GM23338 (cell line): ENCODE results near the gene WNT4. TPM values are rescaled to one million over a fixed set of nuclear protein-coding genes. Genes with fewer than 3 reads are reported as not detected.

Experiments used
- ATAC-seq: fragments of 200-7000 bp; cut with Tn5 transposase; 3 replicates; pipeline ENCODE4 v1.9.1; 2020
- DNase-seq: peaks from one replicate; pipeline ENCODE4 v3.0.0-alpha.2; 2015; ENCODE audit warnings: low spot score
- H2AFZ ChIP-seq: fragments of 200-600 bp; sonication (generic); 2 replicates; pipeline ENCODE4 v1.8.0; 2016; ENCODE audit warnings: antibody characterized with exemption, mild to moderate bottlenecking, moderate library complexity
- H3F3A ChIP-seq: fragments of 200-600 bp; sonication (generic); replicated peaks from 2 replicates; pipeline ENCODE4 v1.8.0; 2017; ENCODE audit warnings: antibody characterized with exemption, mixed run types, low read depth
- H3K27ac ChIP-seq: fragments of 200-600 bp; sonication (generic); 2 replicates; pipeline ENCODE4 v1.6.1; 2016; ENCODE audit warnings: low read depth
- H3K27me3 ChIP-seq: fragments of 200-600 bp; sonication (generic); 2 replicates; pipeline ENCODE4 v1.8.0; 2016; ENCODE audit warnings: mild to moderate bottlenecking, mixed run types, moderate library complexity; ENCODE audit not compliant: insufficient read depth
- H3K36me3 ChIP-seq: fragments of 200-600 bp; sonication (generic); 2 replicates; pipeline ENCODE4 v1.8.0; 2016; ENCODE audit warnings: mild to moderate bottlenecking; ENCODE audit not compliant: insufficient read depth
- H3K4me1 ChIP-seq: fragments of 200-600 bp; sonication (generic); 2 replicates; pipeline ENCODE4 v1.8.0; 2016; ENCODE audit warnings: mild to moderate bottlenecking, moderate library complexity; ENCODE audit not compliant: insufficient read depth
- H3K4me2 ChIP-seq: fragments of 200-600 bp; sonication (generic); 2 replicates; pipeline ENCODE4 v1.7.1; 2017; ENCODE audit warnings: mixed run types
- H3K4me3 ChIP-seq: fragments of 200-600 bp; sonication (generic); 2 replicates; pipeline ENCODE4 v1.6.1; 2016; ENCODE audit warnings: mixed run types
- H3K79me2 ChIP-seq: fragments of 200-600 bp; sonication (generic); replicated peaks from 2 replicates; pipeline ENCODE4 v1.8.0; 2017; ENCODE audit warnings: mild to moderate bottlenecking; ENCODE audit not compliant: insufficient read depth
- H3K9me2 ChIP-seq: fragments of 200-600 bp; sonication (generic); 2 replicates; pipeline ENCODE4 v1.8.0; 2017; ENCODE audit not compliant: insufficient read depth
- H4K20me1 ChIP-seq: fragments of 200-600 bp; sonication (generic); replicated peaks from 2 replicates; pipeline ENCODE4 v1.8.0; 2017; ENCODE audit warnings: mild to moderate bottlenecking; ENCODE audit not compliant: insufficient read depth
- H3K27ac Mint-ChIP-seq: 2 replicates; pipeline ENCODE4 v1.8.0; 2020; ENCODE audit warnings: inconsistent platforms, mild to moderate bottlenecking, moderate library complexity, mixed read lengths
- H3K27me3 Mint-ChIP-seq: 3 replicates; pipeline ENCODE4 v1.8.0; 2022; ENCODE audit warnings: low read depth, mild to moderate bottlenecking, moderate library complexity, mixed read lengths, inconsistent platforms; ENCODE audit not compliant: insufficient read depth, poor library complexity
- H3K36me3 Mint-ChIP-seq: 3 replicates; pipeline ENCODE4 v1.8.0; 2021; ENCODE audit warnings: low read depth, mild to moderate bottlenecking, inconsistent platforms, moderate library complexity, mixed read lengths
- H3K4me1 Mint-ChIP-seq: 3 replicates; pipeline ENCODE4 v1.8.0; 2020; ENCODE audit warnings: mild to moderate bottlenecking, inconsistent platforms, mixed read lengths
- H3K4me3 Mint-ChIP-seq: 3 replicates; pipeline ENCODE4 v1.8.0; 2021; ENCODE audit warnings: moderate library complexity, mild to moderate bottlenecking, inconsistent platforms, mixed read lengths
- H3K9me3 Mint-ChIP-seq: 3 replicates; pipeline ENCODE4 v1.8.0; 2020; ENCODE audit warnings: moderate library complexity, mild to moderate bottlenecking, inconsistent platforms, mixed read lengths
- CREB1 ChIP-seq: fragments of 250-450 bp; sonication (Bioruptor Pico); IDR thresholded peaks from 2 replicates; pipeline ENCODE4 v1.5.0; 2020; ENCODE audit warnings: low read depth, mild to moderate bottlenecking, moderate library complexity
- EZH2 ChIP-seq: fragments of 200-600 bp; sonication (generic); IDR thresholded peaks from one replicate; pipeline ENCODE4 v1.8.0; 2017; ENCODE audit warnings: antibody characterized with exemption, mild to moderate bottlenecking, low read depth; ENCODE audit not compliant: unreplicated experiment
- EZH2phosphoT487 ChIP-seq: fragments of 200-600 bp; sonication (generic); IDR thresholded peaks from one replicate; pipeline ENCODE4 v1.8.1; 2018; ENCODE audit warnings: antibody characterized with exemption; ENCODE audit not compliant: unreplicated experiment
- JUNB ChIP-seq: IDR thresholded peaks from one replicate; pipeline ENCODE4 v1.6.1; 2016; ENCODE audit warnings: antibody characterized with exemption; ENCODE audit not compliant: unreplicated experiment
- NANOG ChIP-seq: IDR thresholded peaks from 2 replicates; pipeline ENCODE4 v1.6.1; 2016; ENCODE audit warnings: antibody characterized with exemption, borderline replicate concordance
- POLR2AphosphoS5 ChIP-seq: IDR thresholded peaks from 2 replicates; pipeline ENCODE4 v1.6.1; 2016; ENCODE audit warnings: antibody characterized with exemption, low read depth
- STAT1 ChIP-seq: IDR thresholded peaks from one replicate; pipeline ENCODE4 v1.6.1; 2016; ENCODE audit warnings: antibody characterized with exemption; ENCODE audit not compliant: unreplicated experiment
- ZNF114 ChIP-seq: fragments of 250-450 bp; sonication (Bioruptor Pico); IDR thresholded peaks from 2 replicates; pipeline ENCODE4 v1.5.0; 2020; ENCODE audit warnings: mild to moderate bottlenecking, moderate library complexity
- ZNF331 ChIP-seq: fragments of 250-450 bp; sonication (Bioruptor Pico); IDR thresholded peaks from 2 replicates; pipeline ENCODE4 v1.5.0; 2020; ENCODE audit warnings: low read depth, mild to moderate bottlenecking, moderate library complexity
- polyA plus RNA-seq: library from polyadenylated mRNA; unstranded; fragments of >200 nt; fragmentation: Nextera tagmentation; extraction: Ambion mirVana; gene quantifications from 2 replicates; pipeline ENCODE4 v1.2.1, GENCODE V29; 2016
- total RNA-seq: library from RNA; depleted of rRNA; stranded (reverse); fragments of >200 nt; shearing (Covaris generic); gene quantifications from 2 replicates; pipeline ENCODE4 v1.2.3, GENCODE V29; 2014
- TF ChIP-seq, protein P1 (sequence below): IDR thresholded peaks from 2 replicates; pipeline ENCODE4 v1.6.1; 2016; ENCODE audit warnings: antibody characterized with exemption
- TF ChIP-seq, protein P2 (sequence below): fragments of 250-450 bp; sonication (Bioruptor Pico); IDR thresholded peaks from 2 replicates; pipeline ENCODE4 v1.5.0; 2020; ENCODE audit warnings: mild to moderate bottlenecking, moderate library complexity
- TF ChIP-seq, protein P3 (sequence below): IDR thresholded peaks from one replicate; pipeline ENCODE4 v1.6.1; 2018; ENCODE audit warnings: antibody characterized with exemption; ENCODE audit not compliant: unreplicated experiment
- TF ChIP-seq, protein P4 (sequence below), 2 experiments: fragments of 200-600 bp in 1 of 2; sonication (generic) in 1 of 2; conservative IDR thresholded peaks; 2 replicates each; pipeline versions ENCODE4 v1.5.1 to v1.6.1; 2016 to 2017; ENCODE audit warnings: antibody characterized with exemption in 2 of 2, low read depth in 2 of 2, mild to moderate bottlenecking in 2 of 2, moderate library complexity in 1 of 2

WNT4 gene
- total and polyA plus RNA-seq, 2 experiments from 2014 or later: 0.59 to 0.79 TPM

DNA sequence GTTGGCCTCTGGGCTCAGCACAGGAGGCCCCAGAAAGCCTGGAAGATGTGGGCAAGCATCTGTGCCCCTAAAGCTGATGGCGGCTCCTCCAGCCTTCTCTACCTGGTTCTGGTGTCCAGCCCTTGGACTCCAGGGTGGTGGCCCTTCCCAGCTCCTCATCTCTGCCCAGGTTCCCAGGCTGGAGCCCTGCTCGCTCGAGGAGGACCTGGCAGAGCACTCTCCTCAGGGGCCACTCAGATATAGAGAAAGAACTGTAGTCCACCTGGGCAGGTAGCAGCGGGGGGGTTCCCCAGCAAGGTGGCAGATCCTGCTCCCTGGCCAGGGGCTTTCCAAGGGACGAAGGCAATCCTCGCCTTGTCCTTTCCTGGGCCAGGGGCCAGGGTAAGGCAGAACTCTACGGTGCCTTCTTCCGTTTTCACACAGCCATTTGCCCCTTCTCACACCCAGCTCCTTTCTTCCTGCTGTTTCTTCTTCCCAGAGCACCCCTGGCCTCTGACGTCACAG lies 18.9 kb downstream of the WNT4 start:
- TF ChIP-seq, protein P1, sequence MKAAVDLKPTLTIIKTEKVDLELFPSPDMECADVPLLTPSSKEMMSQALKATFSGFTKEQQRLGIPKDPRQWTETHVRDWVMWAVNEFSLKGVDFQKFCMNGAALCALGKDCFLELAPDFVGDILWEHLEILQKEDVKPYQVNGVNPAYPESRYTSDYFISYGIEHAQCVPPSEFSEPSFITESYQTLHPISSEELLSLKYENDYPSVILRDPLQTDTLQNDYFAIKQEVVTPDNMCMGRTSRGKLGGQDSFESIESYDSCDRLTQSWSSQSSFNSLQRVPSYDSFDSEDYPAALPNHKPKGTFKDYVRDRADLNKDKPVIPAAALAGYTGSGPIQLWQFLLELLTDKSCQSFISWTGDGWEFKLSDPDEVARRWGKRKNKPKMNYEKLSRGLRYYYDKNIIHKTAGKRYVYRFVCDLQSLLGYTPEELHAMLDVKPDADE: no peak
- TF ChIP-seq STAT1 (no peak), EZH2 (no peak), EZH2phosphoT487 (no peak), ZNF331 (CRISPR knock-in tag) (no peak), ZNF114 (no peak), POLR2AphosphoS5 (no peak), CREB1 (CRISPR knock-in tag) (no peak), NANOG (no peak), JUNB (no peak)
- TF ChIP-seq, protein P2, sequence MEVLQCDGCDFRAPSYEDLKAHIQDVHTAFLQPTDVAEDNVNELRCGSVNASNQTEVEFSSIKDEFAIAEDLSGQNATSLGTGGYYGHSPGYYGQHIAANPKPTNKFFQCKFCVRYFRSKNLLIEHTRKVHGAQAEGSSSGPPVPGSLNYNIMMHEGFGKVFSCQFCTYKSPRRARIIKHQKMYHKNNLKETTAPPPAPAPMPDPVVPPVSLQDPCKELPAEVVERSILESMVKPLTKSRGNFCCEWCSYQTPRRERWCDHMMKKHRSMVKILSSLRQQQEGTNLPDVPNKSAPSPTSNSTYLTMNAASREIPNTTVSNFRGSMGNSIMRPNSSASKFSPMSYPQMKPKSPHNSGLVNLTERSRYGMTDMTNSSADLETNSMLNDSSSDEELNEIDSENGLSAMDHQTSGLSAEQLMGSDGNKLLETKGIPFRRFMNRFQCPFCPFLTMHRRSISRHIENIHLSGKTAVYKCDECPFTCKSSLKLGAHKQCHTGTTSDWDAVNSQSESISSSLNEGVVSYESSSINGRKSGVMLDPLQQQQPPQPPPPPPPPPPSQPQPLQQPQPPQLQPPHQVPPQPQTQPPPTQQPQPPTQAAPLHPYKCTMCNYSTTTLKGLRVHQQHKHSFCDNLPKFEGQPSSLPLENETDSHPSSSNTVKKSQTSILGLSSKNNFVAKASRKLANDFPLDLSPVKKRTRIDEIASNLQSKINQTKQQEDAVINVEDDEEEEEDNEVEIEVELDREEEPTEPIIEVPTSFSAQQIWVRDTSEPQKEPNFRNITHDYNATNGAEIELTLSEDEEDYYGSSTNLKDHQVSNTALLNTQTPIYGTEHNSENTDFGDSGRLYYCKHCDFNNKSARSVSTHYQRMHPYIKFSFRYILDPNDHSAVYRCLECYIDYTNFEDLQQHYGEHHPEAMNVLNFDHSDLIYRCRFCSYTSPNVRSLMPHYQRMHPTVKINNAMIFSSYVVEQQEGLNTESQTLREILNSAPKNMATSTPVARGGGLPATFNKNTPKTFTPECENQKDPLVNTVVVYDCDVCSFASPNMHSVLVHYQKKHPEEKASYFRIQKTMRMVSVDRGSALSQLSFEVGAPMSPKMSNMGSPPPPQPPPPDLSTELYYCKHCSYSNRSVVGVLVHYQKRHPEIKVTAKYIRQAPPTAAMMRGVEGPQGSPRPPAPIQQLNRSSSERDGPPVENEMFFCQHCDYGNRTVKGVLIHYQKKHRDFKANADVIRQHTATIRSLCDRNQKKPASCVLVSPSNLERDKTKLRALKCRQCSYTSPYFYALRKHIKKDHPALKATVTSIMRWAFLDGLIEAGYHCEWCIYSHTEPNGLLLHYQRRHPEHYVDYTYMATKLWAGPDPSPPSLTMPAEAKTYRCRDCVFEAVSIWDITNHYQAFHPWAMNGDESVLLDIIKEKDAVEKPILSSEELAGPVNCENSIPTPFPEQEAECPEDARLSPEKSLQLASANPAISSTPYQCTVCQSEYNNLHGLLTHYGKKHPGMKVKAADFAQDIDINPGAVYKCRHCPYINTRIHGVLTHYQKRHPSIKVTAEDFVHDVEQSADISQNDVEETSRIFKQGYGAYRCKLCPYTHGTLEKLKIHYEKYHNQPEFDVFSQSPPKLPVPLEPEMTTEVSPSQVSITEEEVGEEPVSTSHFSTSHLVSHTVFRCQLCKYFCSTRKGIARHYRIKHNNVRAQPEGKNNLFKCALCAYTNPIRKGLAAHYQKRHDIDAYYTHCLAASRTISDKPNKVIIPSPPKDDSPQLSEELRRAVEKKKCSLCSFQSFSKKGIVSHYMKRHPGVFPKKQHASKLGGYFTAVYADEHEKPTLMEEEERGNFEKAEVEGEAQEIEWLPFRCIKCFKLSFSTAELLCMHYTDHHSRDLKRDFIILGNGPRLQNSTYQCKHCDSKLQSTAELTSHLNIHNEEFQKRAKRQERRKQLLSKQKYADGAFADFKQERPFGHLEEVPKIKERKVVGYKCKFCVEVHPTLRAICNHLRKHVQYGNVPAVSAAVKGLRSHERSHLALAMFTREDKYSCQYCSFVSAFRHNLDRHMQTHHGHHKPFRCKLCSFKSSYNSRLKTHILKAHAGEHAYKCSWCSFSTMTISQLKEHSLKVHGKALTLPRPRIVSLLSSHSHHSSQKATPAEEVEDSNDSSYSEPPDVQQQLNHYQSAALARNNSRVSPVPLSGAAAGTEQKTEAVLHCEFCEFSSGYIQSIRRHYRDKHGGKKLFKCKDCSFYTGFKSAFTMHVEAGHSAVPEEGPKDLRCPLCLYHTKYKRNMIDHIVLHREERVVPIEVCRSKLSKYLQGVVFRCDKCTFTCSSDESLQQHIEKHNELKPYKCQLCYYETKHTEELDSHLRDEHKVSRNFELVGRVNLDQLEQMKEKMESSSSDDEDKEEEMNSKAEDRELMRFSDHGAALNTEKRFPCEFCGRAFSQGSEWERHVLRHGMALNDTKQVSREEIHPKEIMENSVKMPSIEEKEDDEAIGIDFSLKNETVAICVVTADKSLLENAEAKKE (CRISPR knock-in tag): no peak
- TF ChIP-seq, protein P3, sequence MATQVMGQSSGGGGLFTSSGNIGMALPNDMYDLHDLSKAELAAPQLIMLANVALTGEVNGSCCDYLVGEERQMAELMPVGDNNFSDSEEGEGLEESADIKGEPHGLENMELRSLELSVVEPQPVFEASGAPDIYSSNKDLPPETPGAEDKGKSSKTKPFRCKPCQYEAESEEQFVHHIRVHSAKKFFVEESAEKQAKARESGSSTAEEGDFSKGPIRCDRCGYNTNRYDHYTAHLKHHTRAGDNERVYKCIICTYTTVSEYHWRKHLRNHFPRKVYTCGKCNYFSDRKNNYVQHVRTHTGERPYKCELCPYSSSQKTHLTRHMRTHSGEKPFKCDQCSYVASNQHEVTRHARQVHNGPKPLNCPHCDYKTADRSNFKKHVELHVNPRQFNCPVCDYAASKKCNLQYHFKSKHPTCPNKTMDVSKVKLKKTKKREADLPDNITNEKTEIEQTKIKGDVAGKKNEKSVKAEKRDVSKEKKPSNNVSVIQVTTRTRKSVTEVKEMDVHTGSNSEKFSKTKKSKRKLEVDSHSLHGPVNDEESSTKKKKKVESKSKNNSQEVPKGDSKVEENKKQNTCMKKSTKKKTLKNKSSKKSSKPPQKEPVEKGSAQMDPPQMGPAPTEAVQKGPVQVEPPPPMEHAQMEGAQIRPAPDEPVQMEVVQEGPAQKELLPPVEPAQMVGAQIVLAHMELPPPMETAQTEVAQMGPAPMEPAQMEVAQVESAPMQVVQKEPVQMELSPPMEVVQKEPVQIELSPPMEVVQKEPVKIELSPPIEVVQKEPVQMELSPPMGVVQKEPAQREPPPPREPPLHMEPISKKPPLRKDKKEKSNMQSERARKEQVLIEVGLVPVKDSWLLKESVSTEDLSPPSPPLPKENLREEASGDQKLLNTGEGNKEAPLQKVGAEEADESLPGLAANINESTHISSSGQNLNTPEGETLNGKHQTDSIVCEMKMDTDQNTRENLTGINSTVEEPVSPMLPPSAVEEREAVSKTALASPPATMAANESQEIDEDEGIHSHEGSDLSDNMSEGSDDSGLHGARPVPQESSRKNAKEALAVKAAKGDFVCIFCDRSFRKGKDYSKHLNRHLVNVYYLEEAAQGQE: no peak
- TF ChIP-seq, protein P4, sequence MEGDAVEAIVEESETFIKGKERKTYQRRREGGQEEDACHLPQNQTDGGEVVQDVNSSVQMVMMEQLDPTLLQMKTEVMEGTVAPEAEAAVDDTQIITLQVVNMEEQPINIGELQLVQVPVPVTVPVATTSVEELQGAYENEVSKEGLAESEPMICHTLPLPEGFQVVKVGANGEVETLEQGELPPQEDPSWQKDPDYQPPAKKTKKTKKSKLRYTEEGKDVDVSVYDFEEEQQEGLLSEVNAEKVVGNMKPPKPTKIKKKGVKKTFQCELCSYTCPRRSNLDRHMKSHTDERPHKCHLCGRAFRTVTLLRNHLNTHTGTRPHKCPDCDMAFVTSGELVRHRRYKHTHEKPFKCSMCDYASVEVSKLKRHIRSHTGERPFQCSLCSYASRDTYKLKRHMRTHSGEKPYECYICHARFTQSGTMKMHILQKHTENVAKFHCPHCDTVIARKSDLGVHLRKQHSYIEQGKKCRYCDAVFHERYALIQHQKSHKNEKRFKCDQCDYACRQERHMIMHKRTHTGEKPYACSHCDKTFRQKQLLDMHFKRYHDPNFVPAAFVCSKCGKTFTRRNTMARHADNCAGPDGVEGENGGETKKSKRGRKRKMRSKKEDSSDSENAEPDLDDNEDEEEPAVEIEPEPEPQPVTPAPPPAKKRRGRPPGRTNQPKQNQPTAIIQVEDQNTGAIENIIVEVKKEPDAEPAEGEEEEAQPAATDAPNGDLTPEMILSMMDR (conservative IDR thresholded peaks at IDR 0.05; ENCODE audit: low read depth in 2 of 2): no peak
- no peak overlapping the region for H3K4me3 Mint-ChIP-seq

More for the DNA sequence above, 18.9 kb downstream of the WNT4 start:
- Histone ChIP-seq H3K27me3 (no peaks in the 10 kb centered on the region), H4K20me1 (no peaks in the 10 kb centered on the region), H3K27ac (no peak overlapping the region), H3F3A (no peaks in the 10 kb centered on the region), H3K79me2 (no peaks in the 10 kb centered on the region), H3K4me1 (peaks cover 8% of the 10 kb centered on the region; the same call in 1 of the 2 replicates), H3K36me3 (no peaks in the 10 kb centered on the region), H2AFZ (no peak overlapping the region), H3K4me3 (no peak overlapping the region), H3K4me2 (no peak overlapping the region), H3K9me2 (no peaks in the 10 kb centered on the region)
- Mint-ChIP-seq H3K27me3 (peaks cover 9% of the 10 kb centered on the region), H3K36me3 (no peaks in the 10 kb centered on the region), H3K27ac (no peak overlapping the region), H3K4me1 (peaks cover 28% of the 10 kb centered on the region), H3K9me3 (no peaks in the 10 kb centered on the region)
- no peak for DNase-seq
- ATAC-seq: no peak
